NCI-H187 (cell line): ENCODE data around the gene MED20.

Source experiments
- DNase-seq, 2 experiments: peaks; one replicate each; lab custom pipeline; 2025; lab: John Stamatoyannopoulos, UW

Gene MED20

DNA sequence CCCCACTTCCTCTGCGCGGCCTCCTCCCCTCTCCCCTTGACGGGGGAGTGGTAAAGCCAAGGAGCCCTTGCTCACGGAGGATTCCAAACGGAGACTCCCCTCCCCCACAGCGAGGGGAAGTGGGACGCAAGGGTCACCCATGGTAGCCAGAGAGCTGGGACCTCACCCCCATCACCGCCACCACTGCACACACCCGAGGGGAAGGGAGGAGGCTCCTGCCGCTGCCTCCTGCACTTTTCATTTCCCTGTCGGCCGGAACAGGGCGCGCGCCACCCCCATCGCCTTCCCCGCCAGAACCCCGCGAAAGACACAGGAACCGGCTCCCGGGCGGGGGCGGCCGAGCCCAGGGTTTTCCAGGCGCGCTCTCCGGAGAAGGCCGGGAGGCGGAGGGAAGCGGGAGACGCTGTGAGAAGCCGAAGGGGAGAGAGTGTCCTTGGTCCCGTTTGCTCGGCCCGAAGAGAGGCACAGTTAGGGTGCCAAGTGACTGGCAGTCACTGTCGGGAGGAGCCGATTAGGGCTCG is 19.9 kb upstream of the MED20 start:
- DNase-seq: no peak

DNA sequence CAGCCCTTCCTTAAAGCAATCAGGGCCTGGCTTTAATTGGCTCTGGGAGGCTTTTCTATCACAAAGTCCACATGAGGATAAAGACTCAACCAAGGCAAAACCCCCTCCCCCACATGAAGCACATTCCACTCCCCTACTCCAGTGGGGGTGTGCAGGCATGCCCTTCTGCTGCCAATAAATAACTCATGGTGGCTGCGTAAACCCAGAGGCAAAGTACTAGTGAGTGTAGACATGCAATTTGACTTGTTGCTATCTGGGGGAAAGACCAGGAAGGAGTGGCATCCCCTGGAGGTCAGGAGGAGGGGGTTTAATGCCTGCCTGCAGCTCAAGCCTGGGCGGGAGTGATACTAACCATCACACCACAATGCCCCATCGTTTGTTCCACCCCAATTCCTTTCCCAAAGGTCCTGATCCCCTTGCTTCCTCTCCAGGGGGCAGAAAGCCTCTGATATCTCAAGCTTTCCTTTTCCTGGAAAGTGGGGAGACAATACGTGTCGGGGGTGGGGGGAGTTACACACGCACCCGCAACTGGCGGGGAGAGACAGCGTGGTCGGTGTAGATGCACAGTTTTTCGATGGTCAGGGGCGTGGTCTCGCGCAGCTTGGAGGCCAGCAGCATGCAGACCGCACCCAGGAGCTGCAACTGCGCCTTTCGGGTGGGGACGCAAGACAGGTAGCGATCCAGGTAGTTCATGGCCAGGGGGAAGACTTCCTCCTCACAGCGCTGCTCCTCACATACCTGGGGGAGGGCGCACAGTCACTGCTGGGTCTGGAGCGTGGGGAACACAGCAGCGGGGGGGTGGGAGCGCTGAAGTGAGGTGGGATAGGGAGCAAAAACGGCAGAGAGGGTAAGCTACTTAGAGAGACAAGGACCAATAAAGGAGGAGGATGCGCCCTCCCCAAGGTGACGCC is 19.2 kb upstream of the MED20 start:
- no peak for DNase-seq

GRCh38 chr6:41939176-41939847 is 18.4 kb upstream of the MED20 start:
- no peak for DNase-seq

GRCh38 chr6:41938590-41939175 is 17.7 kb upstream of the MED20 start:
- no peak for DNase-seq

- no peak for DNase-seq
Measured at GRCh38 chr6:41937861-41938574, 17.1 kb upstream of the MED20 start.

DNA sequence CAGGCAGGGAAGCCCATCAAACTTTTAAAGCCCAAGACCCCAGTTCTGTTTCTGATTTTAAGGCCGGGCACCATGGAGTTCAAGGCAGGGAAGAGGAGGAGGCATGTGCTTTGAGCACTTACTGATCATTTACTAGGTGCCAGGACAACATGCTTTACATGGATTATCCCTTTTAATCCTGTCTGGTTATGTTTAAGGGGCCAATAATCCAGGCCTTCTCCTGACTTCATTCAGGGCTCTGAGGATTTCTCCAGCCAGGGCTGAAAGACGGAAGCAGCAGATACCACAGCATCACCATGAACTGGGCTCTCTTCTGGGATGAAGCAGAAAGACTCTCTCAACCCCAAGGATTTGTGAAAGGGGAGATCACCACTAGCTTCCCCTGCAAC is 16.5 kb upstream of the MED20 start:
- no peak for DNase-seq

- DNase-seq: no peak
Measured at GRCh38 chr6:41936073-41936837, 15.3 kb upstream of the MED20 start.

GRCh38 chr6:41935685-41936072 is 14.7 kb upstream of the MED20 start:
- DNase-seq: no peak

DNA sequence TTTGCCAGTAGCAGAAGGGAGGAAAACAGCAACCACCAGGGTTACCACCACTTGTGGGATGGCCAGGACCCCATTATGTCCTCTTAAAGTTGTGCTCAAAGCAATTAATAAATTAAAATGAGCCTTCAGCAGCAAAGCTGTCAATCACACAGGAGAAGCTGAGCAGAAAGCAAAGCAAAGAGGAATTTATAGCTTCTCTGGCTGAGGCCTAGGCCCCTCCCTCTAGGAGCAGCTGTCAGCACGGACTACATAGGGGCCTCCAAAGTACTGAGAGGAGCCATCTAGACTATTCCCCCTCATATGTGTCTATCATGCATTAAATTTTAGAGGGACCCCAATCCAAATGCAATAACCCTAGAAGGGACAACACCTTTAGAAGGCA is 14.2 kb upstream of the MED20 start:
- DNase-seq: no peak

- no peak for DNase-seq
Measured at GRCh38 chr6:41934278-41935192, 13.6 kb upstream of the MED20 start.

DNA sequence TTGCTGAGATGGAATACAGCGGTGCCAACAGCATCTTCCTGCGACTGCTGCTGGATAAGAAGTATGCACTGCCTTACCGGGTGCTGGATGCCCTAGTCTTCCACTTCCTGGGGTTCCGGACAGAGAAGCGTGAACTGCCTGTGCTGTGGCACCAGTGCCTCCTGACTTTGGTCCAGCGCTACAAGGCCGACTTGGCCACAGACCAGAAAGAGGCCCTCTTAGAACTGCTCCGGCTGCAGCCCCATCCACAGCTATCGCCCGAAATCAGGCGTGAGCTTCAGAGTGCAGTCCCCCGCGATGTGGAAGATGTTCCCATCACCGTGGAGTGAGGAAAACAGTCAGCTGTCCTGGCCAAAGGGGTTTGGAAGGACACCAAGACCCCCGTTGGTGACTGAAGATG is 11.4 kb upstream of the MED20 start:
- DNase-seq: no peak

DNA sequence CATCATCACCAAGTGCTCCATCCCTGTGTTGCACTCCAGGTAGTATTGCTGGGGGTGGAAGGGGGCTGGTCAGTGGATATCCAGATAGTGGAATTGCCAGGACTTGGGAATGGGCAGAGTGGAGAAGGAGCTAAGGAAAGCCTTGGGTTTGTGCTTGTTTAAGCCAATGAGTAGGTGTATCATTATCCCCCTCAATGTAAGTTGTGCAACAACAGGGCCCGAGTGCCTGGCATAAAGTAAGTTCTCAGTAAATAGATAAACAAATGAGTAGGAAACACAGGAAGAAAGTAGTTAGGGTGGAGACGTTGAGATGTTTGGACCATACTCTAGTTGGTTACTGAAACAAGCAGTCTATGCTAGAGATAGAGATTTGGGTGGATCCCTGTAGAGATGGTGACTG is 10.9 kb upstream of the MED20 start:
- no peak for DNase-seq

GRCh38 chr6:41929924-41930323 is 9.0 kb upstream of the MED20 start:
- DNase-seq: no peak

GRCh38 chr6:41927253-41927652 is 6.3 kb upstream of the MED20 start:
- no peak for DNase-seq

DNA sequence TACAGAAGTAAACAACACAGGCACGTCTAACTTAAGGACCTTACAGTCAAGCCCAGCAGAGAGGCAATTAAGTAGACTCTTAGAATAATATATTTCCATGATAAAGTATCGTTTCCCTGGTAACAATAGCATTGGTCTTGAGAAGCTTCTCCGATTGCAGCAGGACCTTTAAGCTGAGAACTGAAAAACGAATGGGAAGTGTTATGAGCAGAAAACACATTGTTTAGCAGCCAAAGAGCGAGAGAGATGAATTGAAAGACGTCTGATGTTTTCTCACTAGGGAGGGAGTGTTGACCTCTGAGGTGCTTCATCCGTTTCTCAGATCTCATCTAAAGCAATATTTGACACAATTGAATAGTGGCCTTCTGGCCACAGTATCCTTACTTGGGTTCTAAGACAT is 1.2 kb upstream of the MED20 start:
- DNase-seq: no peak

DNA sequence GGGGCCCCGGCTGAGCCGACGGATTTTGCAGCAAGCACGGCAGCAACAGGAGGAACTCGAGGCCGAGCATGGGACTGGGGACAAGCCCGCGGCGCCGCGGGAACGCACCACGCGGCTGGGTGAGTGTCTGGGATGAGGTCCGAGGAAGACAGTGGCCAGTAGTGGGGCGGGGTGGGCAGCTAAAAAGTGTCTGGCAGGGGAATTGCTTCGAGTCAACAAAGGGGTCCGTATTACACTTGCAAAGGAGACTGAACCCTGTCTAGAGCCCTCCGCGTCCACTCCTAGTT is 716 bp upstream of the MED20 start:
- DNase-seq: no peak

- no peak for DNase-seq
Measured at GRCh38 chr6:41917528-41917927, 3.4 kb downstream of the MED20 start.

DNA sequence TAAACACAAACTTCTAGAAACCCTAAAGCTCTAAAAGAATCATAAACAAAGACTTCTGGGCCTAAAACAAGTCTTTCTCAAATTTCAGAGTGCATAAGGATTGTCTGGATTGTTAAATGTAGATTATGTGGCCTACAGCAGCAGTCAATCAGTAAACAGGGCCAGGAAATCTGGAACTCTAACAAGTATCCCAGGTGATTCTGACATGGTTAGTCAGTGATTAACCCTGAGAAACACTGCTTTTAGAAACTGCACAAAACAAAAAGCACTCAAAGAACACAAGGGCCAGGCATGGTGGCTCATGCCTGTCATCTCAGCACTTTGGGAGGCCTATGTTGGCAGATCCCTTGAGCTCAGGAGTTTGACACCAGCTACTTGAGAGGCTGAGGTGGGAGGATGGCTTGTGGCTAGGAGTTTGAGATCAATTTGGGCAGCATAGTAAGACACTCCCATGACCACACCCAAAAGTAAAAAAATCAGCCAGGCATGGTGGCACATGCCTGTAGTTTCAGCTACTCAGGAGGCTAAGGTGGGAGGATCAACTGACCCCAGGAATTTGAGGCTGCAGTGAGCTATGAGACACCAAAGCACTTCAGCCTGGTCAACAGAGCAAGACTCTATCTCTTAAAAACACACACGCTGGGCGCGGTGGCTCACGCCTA is 5.9 kb downstream of the MED20 start:
- no peak for DNase-seq

- no peak for DNase-seq
Measured at GRCh38 chr6:41914343-41914742, 6.6 kb downstream of the MED20 start.

DNA sequence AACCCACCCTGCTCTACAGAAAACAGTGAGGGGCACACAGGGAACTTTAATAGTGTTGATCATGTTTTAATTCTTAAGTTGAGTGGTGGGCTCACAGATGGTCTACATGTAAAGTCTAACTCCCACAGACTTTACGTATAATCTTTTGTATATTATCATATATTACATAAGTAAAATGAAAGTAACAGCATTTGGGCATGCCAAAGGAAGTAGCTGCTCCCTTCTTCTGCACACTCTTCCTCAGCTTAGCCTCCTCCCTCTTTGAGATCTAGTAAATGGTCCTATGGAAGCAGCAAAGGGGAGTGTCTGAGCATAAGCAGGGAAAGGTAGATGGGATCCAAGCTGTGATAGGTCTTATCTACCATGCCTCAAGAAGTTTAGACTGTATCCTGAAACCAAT is 11.2 kb downstream of the MED20 start:
- no peak for DNase-seq
